Measurements from ENCODE around the gene CDC42BPA. TPM values are rescaled to one million over a fixed set of nuclear protein-coding genes. Genes with fewer than 3 reads are reported as not detected.
A peak's percentile ranks its signal among the peaks of the same experiment; 100 is the strongest.
"Not testable (repeated sequence)": the region's sequence is repeated elsewhere in the genome, so short reads cannot be mapped to it uniquely, and the experiment has no call there.

Gene CDC42BPA
- total RNA-seq, 1 experiment from 2014 or later, result 25.2 TPM

- POLR2A ChIA-PET, result no interaction called here
- no peaks in the 10 kb centered on the region for H3K27me3 Mint-ChIP-seq (ENCODE audit: low read depth)
- CTCF ChIA-PET, result no interaction called here
- TF ChIP-seq SMAD3 (CRISPR knock-in tag; IDR thresholded peaks at IDR 0.05; ENCODE audit: borderline replicate concordance) (no peak), NFE2L1 (CRISPR knock-in tag; IDR thresholded peaks at IDR 0.05) (no peak), MAX (CRISPR knock-in tag; IDR thresholded peaks at IDR 0.05) (no peak), ZNF532 (CRISPR knock-in tag; IDR thresholded peaks at IDR 0.05; ENCODE audit: borderline replicate concordance) (no peak), ERG (CRISPR knock-in tag; IDR thresholded peaks at IDR 0.05) (no peak), ELF4 (CRISPR knock-in tag; IDR thresholded peaks at IDR 0.05; ENCODE audit: low read depth) (no peak), GTF2I (CRISPR knock-in tag; conservative IDR thresholded peaks at IDR 0.05) (no peak)
- no peak for DNase-seq (ENCODE audit: low spot score)
- no peaks in the 10 kb centered on the region for H3K4me1 Mint-ChIP-seq
- H3K4me3 Mint-ChIP-seq, result no peak overlapping the region
- ATAC-seq, result no peak
- no peaks in the 10 kb centered on the region for H3K9me3 Mint-ChIP-seq
- no peak overlapping the region for H3K27ac Mint-ChIP-seq
- peaks cover 3% of the 10 kb centered on the region for H3K36me3 Mint-ChIP-seq
Observed at GRCh38 chr1:227004796-227005195, 313.5 kb downstream of the CDC42BPA start.

- no peak for ATAC-seq
- Mint-ChIP-seq H3K36me3 (peaks cover 3% of the 10 kb centered on the region), H3K4me1 (no peaks in the 10 kb centered on the region), H3K9me3 (no peaks in the 10 kb centered on the region), H3K27me3 (ENCODE audit: low read depth) (no peaks in the 10 kb centered on the region), H3K27ac (0 out of 2 replicates have a peak overlapping the region, but pooled peaks have one; percentile 6), H3K4me3 (no peak overlapping the region)
- DNase-seq (ENCODE audit: low spot score), result no peak
- POLR2A ChIA-PET, result no interaction called here
- CTCF ChIA-PET, result no interaction called here
- no peak for TF ChIP-seq EMX1 (CRISPR knock-in tag; IDR thresholded peaks at IDR 0.05)
Observed at GRCh38 chr1:227003165-227003564, 315.1 kb downstream of the CDC42BPA start.

GRCh38 chr1:227002531-227003049 lies 315.7 kb downstream of the CDC42BPA start:
- H3K27ac Mint-ChIP-seq, result no peak overlapping the region
- no peaks in the 10 kb centered on the region for H3K9me3 Mint-ChIP-seq
- DNase-seq (ENCODE audit: low spot score) (no peak), ATAC-seq (no peak)
- H3K4me3 Mint-ChIP-seq, result no peak overlapping the region
- no peaks in the 10 kb centered on the region for H3K27me3 Mint-ChIP-seq (ENCODE audit: low read depth)
- ChIA-PET CTCF (interaction anchor here (1.8 kb wide), 1 partner anchor 10 kb away, joined by 4 read pairs; no protein-coding TSS in a partner anchor), POLR2A (no interaction called here)
- no peaks in the 10 kb centered on the region for H3K4me1 Mint-ChIP-seq
- peaks cover 6% of the 10 kb centered on the region for H3K36me3 Mint-ChIP-seq
- no peak for TF ChIP-seq FOXK1 (CRISPR knock-in tag; IDR thresholded peaks at IDR 0.05)
- no peak for TF ChIP-seq ZBTB21 (CRISPR knock-in tag; IDR thresholded peaks at IDR 0.05; ENCODE audit: borderline replicate concordance)
- no peak for TF ChIP-seq STAT6 (CRISPR knock-in tag; conservative IDR thresholded peaks at IDR 0.05; ENCODE audit: low read depth)
- no peak for TF ChIP-seq CDX4 (CRISPR knock-in tag; IDR thresholded peaks at IDR 0.05; ENCODE audit: borderline replicate concordance)
- no peak for TF ChIP-seq ZBTB43 (CRISPR knock-in tag; IDR thresholded peaks at IDR 0.05)

GRCh38 chr1:226999579-226999978 lies 318.7 kb downstream of the CDC42BPA start:
- H3K27ac Mint-ChIP-seq, POLR2A ChIA-PET, CTCF ChIA-PET: not testable (repeated sequence)

More at GRCh38 chr1:226999579-226999978, 318.7 kb downstream of the CDC42BPA start:
- peaks cover 18% of the 10 kb centered on the region for H3K4me1 Mint-ChIP-seq
- not testable (repeated sequence) for H3K4me3 Mint-ChIP-seq; H3K27me3 Mint-ChIP-seq (ENCODE audit: low read depth); DNase-seq (ENCODE audit: low spot score); H3K9me3 Mint-ChIP-seq; H3K36me3 Mint-ChIP-seq; ATAC-seq
